Vagina (tissue), 2 donors: ENCODE measurements around the gene IZUMO2. TPM values are rescaled to one million over a fixed set of nuclear protein-coding genes. Genes with fewer than 3 reads are reported as not detected.

Source experiments
- DNase-seq, 2 donors: peaks; one replicate each; pipeline ENCODE4 v3.0.0-alpha.2; 2017; ENCODE audit errors: extremely low spot score in 2 of 2
- H3K27ac ChIP-seq: fragments of 200-600 bp; sonication (generic); one replicate; pipeline ENCODE4 v1.5.1; 2019
- H3K27me3 ChIP-seq: fragments of 200-600 bp; sonication (generic); one replicate; pipeline ENCODE4 v1.5.1; 2019
- H3K36me3 ChIP-seq, 2 donors: fragments of 200-600 bp; sonication (generic); one replicate each; pipeline ENCODE4 v1.5.1; 2017 to 2019
- H3K4me1 ChIP-seq: fragments of 200-600 bp; sonication (generic); one replicate; pipeline ENCODE4 v1.5.1; 2019
- H3K4me3 ChIP-seq, 2 donors: fragments of 200-600 bp; sonication (generic); 1 replicate in 1 of 2; 2 replicates in 1 of 2; pipeline ENCODE4 v1.5.1; 2016 to 2019
- H3K9me3 ChIP-seq: fragments of 200-600 bp; sonication (generic); one replicate; pipeline ENCODE4 v1.5.1; 2019
- POLR2A ChIP-seq, 2 donors: fragments of 450-650 bp; IDR thresholded peaks; one replicate each; pipeline ENCODE4 v1.6.1; 2017; ENCODE audit warnings: antibody characterized with exemption in 2 of 2, mild to moderate bottlenecking in 2 of 2, moderate library complexity in 2 of 2
- POLR2AphosphoS5 ChIP-seq, 2 donors: sonication (generic); formaldehyde crosslinking; IDR thresholded peaks; one replicate each; pipeline ENCODE4 v1.9.0; 2017; ENCODE audit warnings: antibody characterized with exemption in 2 of 2, mild to moderate bottlenecking in 2 of 2, low read depth in 1 of 2; ENCODE audit not compliant: insufficient read depth in 1 of 2
- intact Hi-C: fragments of 100-400 bp; cut with DNase I; formaldehyde crosslinking; loops from one replicate; pipeline ENCODE4 v1.15.1; 2023
- total RNA-seq: library from RNA; depleted of rRNA; stranded (reverse); fragments of >200 nt; gene quantifications from one replicate; pipeline ENCODE4 v1.2.3, GENCODE V29; 2016
- TF ChIP-seq, protein P1 (sequence below), 3 experiments: fragments of 450-650 bp in 2 of 3; fragments of 200-600 bp in 1 of 3; sonication (generic) in 1 of 3; IDR thresholded peaks; one replicate each; pipeline ENCODE4 v1.5.1; 2017 to 2019; ENCODE audit warnings: antibody characterized with exemption in 3 of 3, mild to moderate bottlenecking in 2 of 3, moderate library complexity in 2 of 3

Gene IZUMO2
- total RNA-seq, 1 donor from 2014 or later, result not detected

DNA sequence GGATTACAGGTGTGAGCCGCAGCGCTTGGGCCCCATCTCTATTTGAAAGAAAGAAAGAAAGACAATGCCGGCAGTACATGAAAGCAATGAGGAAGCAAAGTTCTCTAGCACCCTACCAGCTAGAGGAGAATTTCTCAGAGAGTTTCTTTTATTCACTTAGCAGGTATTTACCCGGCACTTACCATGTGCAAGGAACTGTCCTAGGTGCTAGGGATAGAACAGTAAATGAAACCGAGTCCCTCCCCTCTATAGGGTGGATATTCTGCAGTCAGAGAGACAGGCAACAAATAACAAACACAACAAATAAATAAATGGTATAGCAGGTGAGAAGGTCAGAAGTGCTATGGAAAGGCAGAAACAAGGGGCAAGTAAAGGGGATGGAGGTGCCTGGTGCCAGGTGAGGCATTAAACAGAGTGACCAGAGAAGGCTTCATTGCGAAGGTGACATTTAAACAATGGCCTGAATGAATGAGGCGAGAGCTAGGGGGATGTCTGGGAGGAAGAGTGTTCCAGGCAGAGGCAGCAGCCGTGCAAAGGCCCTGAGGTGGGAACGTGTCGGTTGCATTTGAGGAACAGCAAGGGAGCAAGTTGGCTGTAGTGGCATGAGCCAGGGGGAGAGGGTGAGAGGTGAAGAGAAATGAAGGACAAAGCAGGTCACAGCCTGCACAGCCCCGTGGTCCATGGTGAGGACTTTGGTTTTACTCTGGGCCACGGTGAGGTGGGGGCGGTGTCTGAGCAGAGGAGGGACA lies 29.6 kb upstream of the IZUMO2 start:
- no peak for DNase-seq
- Histone ChIP-seq H3K27me3 (no peaks in the 10 kb centered on the region), H3K27ac (no peak overlapping the region), H3K4me1 (no peaks in the 10 kb centered on the region), H3K9me3 (no peaks in the 10 kb centered on the region), H3K4me3 (no peak overlapping the region), H3K36me3 (no peaks in the 10 kb centered on the region)
- TF ChIP-seq, protein P1, sequence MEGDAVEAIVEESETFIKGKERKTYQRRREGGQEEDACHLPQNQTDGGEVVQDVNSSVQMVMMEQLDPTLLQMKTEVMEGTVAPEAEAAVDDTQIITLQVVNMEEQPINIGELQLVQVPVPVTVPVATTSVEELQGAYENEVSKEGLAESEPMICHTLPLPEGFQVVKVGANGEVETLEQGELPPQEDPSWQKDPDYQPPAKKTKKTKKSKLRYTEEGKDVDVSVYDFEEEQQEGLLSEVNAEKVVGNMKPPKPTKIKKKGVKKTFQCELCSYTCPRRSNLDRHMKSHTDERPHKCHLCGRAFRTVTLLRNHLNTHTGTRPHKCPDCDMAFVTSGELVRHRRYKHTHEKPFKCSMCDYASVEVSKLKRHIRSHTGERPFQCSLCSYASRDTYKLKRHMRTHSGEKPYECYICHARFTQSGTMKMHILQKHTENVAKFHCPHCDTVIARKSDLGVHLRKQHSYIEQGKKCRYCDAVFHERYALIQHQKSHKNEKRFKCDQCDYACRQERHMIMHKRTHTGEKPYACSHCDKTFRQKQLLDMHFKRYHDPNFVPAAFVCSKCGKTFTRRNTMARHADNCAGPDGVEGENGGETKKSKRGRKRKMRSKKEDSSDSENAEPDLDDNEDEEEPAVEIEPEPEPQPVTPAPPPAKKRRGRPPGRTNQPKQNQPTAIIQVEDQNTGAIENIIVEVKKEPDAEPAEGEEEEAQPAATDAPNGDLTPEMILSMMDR (IDR thresholded peaks at IDR 0.05), result no peak
- TF ChIP-seq POLR2A (IDR thresholded peaks at IDR 0.05) (no peak), POLR2AphosphoS5 (IDR thresholded peaks at IDR 0.05; ENCODE audit: insufficient read depth in 1 of 2, low read depth in 1 of 2) (no peak)
- intact Hi-C loops, result no loop called here

DNA sequence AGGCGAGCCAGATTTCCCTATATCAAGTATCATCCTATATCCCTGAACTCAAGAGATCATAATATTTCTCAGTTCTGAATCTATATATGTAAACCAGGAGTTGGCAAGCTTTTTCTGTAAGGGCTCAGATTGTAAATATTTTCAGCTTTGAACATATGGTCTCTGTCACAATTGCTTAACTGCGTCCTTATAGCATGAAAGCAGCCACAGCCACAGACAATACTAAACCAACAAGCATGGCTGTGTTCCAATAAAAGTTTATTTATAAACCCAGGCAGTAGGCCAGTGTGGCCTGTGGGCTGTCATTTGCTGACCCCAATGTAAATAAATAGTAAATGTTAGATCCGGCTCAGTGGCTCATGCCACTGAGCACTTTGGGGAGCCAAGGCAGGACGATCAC lies 28.1 kb upstream of the IZUMO2 start:
- Histone ChIP-seq H3K9me3 (no peaks in the 10 kb centered on the region), H3K36me3 (no peaks in the 10 kb centered on the region), H3K4me1 (no peaks in the 10 kb centered on the region), H3K4me3 (no peak overlapping the region), H3K27me3 (no peaks in the 10 kb centered on the region), H3K27ac (no peak overlapping the region)
- DNase-seq, result no peak
- TF ChIP-seq POLR2A (IDR thresholded peaks at IDR 0.05), result no peak
- TF ChIP-seq, protein P1 (IDR thresholded peaks at IDR 0.05), result no peak
- TF ChIP-seq POLR2AphosphoS5 (IDR thresholded peaks at IDR 0.05; ENCODE audit: insufficient read depth in 1 of 2, low read depth in 1 of 2), result no peak
- intact Hi-C loops, result no loop called here

DNA sequence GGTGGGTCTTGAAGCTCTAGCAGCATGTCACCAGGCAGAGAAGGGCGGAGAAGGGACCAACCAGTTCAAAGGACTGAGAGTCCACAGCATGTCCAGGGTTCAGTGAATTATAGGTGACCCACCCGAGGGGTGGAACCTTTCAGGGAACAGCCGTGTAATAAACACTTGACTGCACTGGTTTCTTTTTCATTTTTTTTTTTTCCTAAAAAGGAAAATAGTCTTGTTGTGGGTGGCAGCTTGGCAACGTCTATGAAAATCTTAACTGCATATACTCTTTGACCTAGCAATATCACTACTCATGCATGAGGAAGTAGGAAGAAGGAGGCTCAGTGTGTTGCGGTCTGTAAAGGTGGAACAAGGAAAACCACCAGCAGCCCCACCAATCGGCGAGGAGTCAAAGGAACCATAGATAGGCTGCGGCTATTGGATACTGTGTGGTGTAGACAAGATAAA lies 27.4 kb upstream of the IZUMO2 start:
- intact Hi-C loops, result no loop called here
- Histone ChIP-seq H3K27me3 (no peaks in the 10 kb centered on the region), H3K27ac (no peak overlapping the region), H3K36me3 (no peaks in the 10 kb centered on the region), H3K9me3 (no peaks in the 10 kb centered on the region), H3K4me3 (no peak overlapping the region), H3K4me1 (no peaks in the 10 kb centered on the region)
- no peak for DNase-seq
- TF ChIP-seq, protein P1 (IDR thresholded peaks at IDR 0.05), result no peak
- TF ChIP-seq POLR2A (IDR thresholded peaks at IDR 0.05) (no peak), POLR2AphosphoS5 (IDR thresholded peaks at IDR 0.05; ENCODE audit: insufficient read depth in 1 of 2, low read depth in 1 of 2) (no peak)

DNA sequence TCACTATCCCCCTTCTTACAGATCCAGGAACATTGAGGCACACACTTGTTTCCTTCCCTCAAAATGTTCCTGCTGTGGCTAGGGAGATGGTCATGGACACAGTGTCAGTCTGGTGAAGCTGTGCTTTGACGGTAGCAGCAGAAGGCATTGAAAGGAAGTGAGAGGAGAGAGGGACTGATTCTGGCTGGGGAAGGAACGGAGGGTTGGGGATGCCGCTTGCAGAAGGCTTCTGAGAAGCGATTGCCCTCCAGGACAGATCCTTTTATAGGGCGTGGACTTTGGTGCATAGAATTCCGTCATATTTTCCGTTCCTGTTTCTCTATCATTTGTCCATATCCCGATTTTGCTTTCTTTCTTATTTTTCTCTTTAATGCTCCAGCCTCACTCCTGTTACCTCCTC lies 26.2 kb upstream of the IZUMO2 start:
- TF ChIP-seq POLR2AphosphoS5 (IDR thresholded peaks at IDR 0.05; ENCODE audit: insufficient read depth in 1 of 2, low read depth in 1 of 2) (no peak), POLR2A (IDR thresholded peaks at IDR 0.05) (no peak)
- TF ChIP-seq, protein P1 (IDR thresholded peaks at IDR 0.05), result no peak
- intact Hi-C loops, result no loop called here
- Histone ChIP-seq H3K9me3 (no peaks in the 10 kb centered on the region), H3K27ac (no peak overlapping the region), H3K27me3 (no peaks in the 10 kb centered on the region), H3K4me3 (no peak overlapping the region), H3K4me1 (no peaks in the 10 kb centered on the region), H3K36me3 (no peaks in the 10 kb centered on the region)
- no peak for DNase-seq

DNA sequence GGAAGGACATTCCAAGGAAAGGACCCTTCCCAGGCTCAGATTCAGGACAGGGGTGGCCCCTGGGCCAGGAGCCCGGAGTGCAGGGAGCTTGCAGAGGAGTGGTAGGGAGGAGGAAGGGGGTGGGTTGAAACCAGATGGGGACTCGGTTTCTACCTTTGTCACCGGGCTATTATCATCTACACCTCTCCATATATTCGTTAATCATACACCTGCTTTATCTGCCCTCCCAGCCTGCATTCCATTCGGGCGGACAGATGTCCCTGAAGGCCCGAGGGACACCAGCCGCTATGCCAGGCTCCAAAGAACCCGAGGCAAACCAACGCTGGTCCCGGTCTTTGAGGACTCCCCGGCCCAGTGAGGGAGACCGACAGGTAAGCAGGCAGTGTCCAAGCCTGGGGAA lies 24.9 kb upstream of the IZUMO2 start:
- Histone ChIP-seq H3K36me3 (no peaks in the 10 kb centered on the region), H3K4me3 (no peak overlapping the region), H3K9me3 (no peaks in the 10 kb centered on the region), H3K27ac (no peak overlapping the region), H3K4me1 (no peaks in the 10 kb centered on the region), H3K27me3 (no peaks in the 10 kb centered on the region)
- intact Hi-C loops, result no loop called here
- DNase-seq, result no peak
- TF ChIP-seq, protein P1 (IDR thresholded peaks at IDR 0.05), result no peak
- TF ChIP-seq POLR2A (IDR thresholded peaks at IDR 0.05) (no peak), POLR2AphosphoS5 (IDR thresholded peaks at IDR 0.05; ENCODE audit: insufficient read depth in 1 of 2, low read depth in 1 of 2) (no peak)
